CMK (cell line): Measurements from ENCODE around the gene H3-3A.

Source experiments
- DNase-seq: peaks from one replicate; pipeline ENCODE4 v3.0.0-alpha.2; 2010; ENCODE audit warnings: low read depth

H3-3A gene

GRCh38 chr1:226111098-226111882 is 48.8 kb downstream of the H3-3A start:
- no peak for DNase-seq

GRCh38 chr1:226111883-226112261 is 49.4 kb downstream of the H3-3A start:
- no peak for DNase-seq

GRCh38 chr1:226112626-226113025 is 50.1 kb downstream of the H3-3A start:
- DNase-seq, result no peak

- no peak for DNase-seq
Observed at GRCh38 chr1:226116673-226117072, 54.2 kb downstream of the H3-3A start.

GRCh38 chr1:226117330-226117729 is 54.8 kb downstream of the H3-3A start:
- no peak for DNase-seq

GRCh38 chr1:226118357-226118756 is 55.8 kb downstream of the H3-3A start:
- no peak for DNase-seq

- no peak for DNase-seq
Observed at GRCh38 chr1:226119169-226119568, 56.7 kb downstream of the H3-3A start.

GRCh38 chr1:226120398-226120797 is 57.9 kb downstream of the H3-3A start:
- DNase-seq, result no peak

- no peak for DNase-seq
Observed at GRCh38 chr1:226121049-226121586, 58.6 kb downstream of the H3-3A start.
